ENCODE data around the gene CABCOCO1. TPM values are rescaled to one million over a fixed set of nuclear protein-coding genes. Genes with fewer than 3 reads are reported as not detected.
"Not testable (repeated sequence)": the region's sequence is repeated elsewhere in the genome, so short reads cannot be mapped to it uniquely, and the experiment has no call there.

CABCOCO1 gene
- total RNA-seq, 1 donor from 2014 or later: 0.19 TPM

DNA sequence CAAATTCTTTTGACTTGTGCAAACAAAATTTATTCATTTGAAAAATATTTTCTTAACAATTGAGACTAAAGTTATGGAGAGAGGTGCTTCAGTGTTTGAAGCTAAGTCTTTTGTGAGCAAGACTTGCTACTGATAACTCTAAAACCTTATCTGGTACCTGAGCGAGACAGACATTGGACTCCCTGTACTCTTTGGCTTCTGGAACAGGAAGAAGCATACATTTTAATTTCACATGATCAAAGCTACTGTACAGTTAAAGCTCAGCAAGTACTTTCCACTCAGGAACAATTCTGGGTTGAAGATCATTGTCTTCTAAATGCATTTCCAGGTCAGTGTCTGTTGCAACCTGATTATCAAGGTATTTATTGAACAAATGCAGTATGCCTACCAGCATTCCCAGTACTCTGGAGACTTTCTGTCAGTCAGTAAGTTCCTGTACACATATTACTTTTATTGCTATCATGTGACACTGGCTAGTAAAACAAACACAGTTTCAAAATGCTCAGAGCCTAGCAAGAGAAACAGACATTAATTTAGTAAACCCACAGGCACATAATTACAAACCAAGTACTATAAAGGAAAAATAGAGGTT, 42.4 kb downstream of the CABCOCO1 start:
- Mint-ChIP-seq H3K4me3 (ENCODE audit: unreplicated experiment) (no peak overlapping the region), H3K36me3 (ENCODE audit: unreplicated experiment) (no peaks in the 10 kb centered on the region), H3K27ac (ENCODE audit: unreplicated experiment) (no peak overlapping the region), H3K27me3 (ENCODE audit: unreplicated experiment) (no peaks in the 10 kb centered on the region), H3K9me3 (ENCODE audit: unreplicated experiment) (no peaks in the 10 kb centered on the region), H3K4me1 (ENCODE audit: unreplicated experiment) (peaks cover 28% of the 10 kb centered on the region)
- no peak for DNase-seq (ENCODE audit: extremely low spot score, unreplicated experiment)
- TF ChIP-seq CTCF (IDR thresholded peaks at IDR 0.05): no peak

DNA sequence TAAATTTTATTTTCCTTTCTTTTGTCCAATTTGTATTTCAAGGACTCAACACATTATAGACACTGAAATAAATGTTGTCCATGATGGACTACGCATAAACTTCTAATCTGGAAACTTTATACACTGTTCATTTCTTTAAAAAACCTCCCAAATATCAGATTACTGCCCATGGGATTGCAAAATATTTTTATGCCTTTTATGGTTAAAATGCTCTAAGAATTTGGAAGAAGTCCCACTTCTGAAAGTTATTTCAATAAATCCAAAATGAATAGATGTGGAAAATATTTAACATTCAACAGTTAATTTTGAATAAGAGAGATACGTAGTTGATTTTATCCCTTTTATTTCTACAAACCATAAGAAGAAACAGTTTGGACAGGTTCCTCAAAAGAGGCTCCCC, 46.1 kb downstream of the CABCOCO1 start:
- H3K4me3 Mint-ChIP-seq (ENCODE audit: unreplicated experiment): no peak overlapping the region
- no peaks in the 10 kb centered on the region for H3K9me3 Mint-ChIP-seq (ENCODE audit: unreplicated experiment)
- H3K36me3 Mint-ChIP-seq (ENCODE audit: unreplicated experiment): peaks cover 2% of the 10 kb centered on the region
- no peaks in the 10 kb centered on the region for H3K27me3 Mint-ChIP-seq (ENCODE audit: unreplicated experiment)
- DNase-seq (ENCODE audit: extremely low spot score, unreplicated experiment): no peak
- H3K27ac Mint-ChIP-seq (ENCODE audit: unreplicated experiment): peak overlapping the region; percentile 52
- TF ChIP-seq CTCF (IDR thresholded peaks at IDR 0.05): no peak
- H3K4me1 Mint-ChIP-seq (ENCODE audit: unreplicated experiment): peaks cover 18% of the 10 kb centered on the region

DNA sequence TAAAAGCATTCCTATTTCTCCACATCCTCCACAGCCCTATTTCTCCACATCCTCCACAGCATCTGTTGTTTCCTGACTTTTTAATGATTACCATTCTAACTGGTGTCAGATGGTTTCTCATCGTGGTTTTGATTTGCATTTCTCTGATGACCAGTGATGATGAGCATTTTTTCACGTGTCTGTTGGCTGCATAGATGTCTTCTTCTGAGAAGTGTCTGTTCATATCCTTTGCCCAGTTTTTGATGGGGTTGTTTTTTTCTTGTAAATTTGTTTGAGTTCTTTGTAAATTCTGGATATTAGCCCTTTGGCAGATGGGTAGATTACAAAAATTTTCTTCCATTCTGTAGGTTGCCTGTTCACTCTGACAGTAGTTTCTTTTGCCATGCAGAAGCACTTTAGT, 49.4 kb downstream of the CABCOCO1 start:
- not testable (repeated sequence) for H3K4me3 Mint-ChIP-seq (ENCODE audit: unreplicated experiment); H3K36me3 Mint-ChIP-seq (ENCODE audit: unreplicated experiment); H3K27ac Mint-ChIP-seq (ENCODE audit: unreplicated experiment); DNase-seq (ENCODE audit: extremely low spot score, unreplicated experiment); H3K27me3 Mint-ChIP-seq (ENCODE audit: unreplicated experiment); H3K9me3 Mint-ChIP-seq (ENCODE audit: unreplicated experiment)
- H3K4me1 Mint-ChIP-seq (ENCODE audit: unreplicated experiment): peaks cover 15% of the 10 kb centered on the region

GRCh38 chr10:61719475-61719874, 56.7 kb downstream of the CABCOCO1 start:
- H3K4me1 Mint-ChIP-seq (ENCODE audit: unreplicated experiment); H3K27ac Mint-ChIP-seq (ENCODE audit: unreplicated experiment); H3K27me3 Mint-ChIP-seq (ENCODE audit: unreplicated experiment); H3K9me3 Mint-ChIP-seq (ENCODE audit: unreplicated experiment); H3K36me3 Mint-ChIP-seq (ENCODE audit: unreplicated experiment); DNase-seq (ENCODE audit: extremely low spot score, unreplicated experiment); H3K4me3 Mint-ChIP-seq (ENCODE audit: unreplicated experiment): not testable (repeated sequence)

DNA sequence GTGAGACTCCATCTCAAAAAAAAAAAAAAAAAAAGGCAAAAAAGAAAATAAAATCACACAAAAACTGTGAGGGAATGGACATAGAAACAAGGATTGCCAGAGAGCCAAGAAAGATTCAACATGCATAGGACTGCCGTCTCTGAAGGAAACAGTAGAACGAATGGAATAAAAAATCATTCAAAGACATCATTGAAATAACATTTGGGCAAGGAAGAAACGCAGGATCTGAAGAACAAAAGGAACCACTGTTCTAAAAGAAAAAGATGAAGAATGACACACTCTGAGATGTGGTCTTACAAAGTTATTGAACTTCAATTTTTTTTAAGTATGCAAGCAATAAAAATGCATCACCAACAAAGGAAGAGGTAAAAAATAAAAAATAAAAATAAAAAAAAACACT, 57.2 kb downstream of the CABCOCO1 start:
- no peak for DNase-seq (ENCODE audit: extremely low spot score, unreplicated experiment)
- TF ChIP-seq CTCF (IDR thresholded peaks at IDR 0.05): no peak
- Mint-ChIP-seq H3K4me3 (ENCODE audit: unreplicated experiment) (no peak overlapping the region), H3K27ac (ENCODE audit: unreplicated experiment) (no peak overlapping the region), H3K36me3 (ENCODE audit: unreplicated experiment) (no peaks in the 10 kb centered on the region), H3K4me1 (ENCODE audit: unreplicated experiment) (no peaks in the 10 kb centered on the region), H3K27me3 (ENCODE audit: unreplicated experiment) (no peaks in the 10 kb centered on the region), H3K9me3 (ENCODE audit: unreplicated experiment) (peaks cover 4% of the 10 kb centered on the region)

DNA sequence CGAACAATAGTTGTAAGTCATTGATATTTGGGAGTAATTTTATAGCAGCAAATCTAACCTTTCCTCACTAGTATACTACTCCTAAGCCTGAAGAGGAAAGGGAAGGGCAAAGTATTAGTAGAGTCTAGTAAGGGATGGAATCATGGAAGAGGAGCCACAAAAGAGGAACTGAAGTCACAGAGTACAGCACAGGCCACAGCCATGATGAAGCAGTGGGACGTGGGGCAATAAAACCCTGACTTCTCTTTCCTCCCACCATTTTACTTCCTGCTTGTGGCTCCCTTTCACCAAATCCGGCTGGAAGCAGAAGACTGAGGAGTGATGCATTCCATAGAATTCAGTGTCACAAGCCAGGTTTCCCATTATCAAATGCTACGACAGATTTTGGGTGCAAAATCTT, 58.7 kb downstream of the CABCOCO1 start:
- Mint-ChIP-seq H3K4me1 (ENCODE audit: unreplicated experiment) (no peaks in the 10 kb centered on the region), H3K36me3 (ENCODE audit: unreplicated experiment) (no peaks in the 10 kb centered on the region)
- DNase-seq (ENCODE audit: extremely low spot score, unreplicated experiment): no peak

DNA sequence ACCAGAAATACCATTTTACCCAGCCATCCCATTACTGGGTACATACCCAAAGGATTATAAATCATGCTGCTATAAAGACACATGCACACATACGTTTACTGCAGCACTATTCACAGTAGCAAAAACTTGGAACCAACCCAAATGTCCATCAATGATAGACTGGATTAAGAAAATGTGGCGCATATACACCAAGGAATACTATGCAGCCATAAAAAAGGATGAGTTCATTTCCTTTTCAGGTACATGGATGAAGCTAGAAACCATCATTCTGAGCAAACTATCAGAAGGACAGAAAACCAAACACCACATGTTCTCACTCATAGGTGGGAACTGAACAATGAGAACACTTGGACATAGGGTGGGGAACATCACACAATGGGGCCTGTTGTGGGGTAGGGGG, 62.5 kb downstream of the CABCOCO1 start:
- H3K27ac Mint-ChIP-seq (ENCODE audit: unreplicated experiment); H3K4me3 Mint-ChIP-seq (ENCODE audit: unreplicated experiment); DNase-seq (ENCODE audit: extremely low spot score, unreplicated experiment); H3K27me3 Mint-ChIP-seq (ENCODE audit: unreplicated experiment); H3K4me1 Mint-ChIP-seq (ENCODE audit: unreplicated experiment); H3K36me3 Mint-ChIP-seq (ENCODE audit: unreplicated experiment): not testable (repeated sequence)
- H3K9me3 Mint-ChIP-seq (ENCODE audit: unreplicated experiment): peaks cover 11% of the 10 kb centered on the region

More for the DNA sequence above, 58.7 kb downstream of the CABCOCO1 start:
- no peaks in the 10 kb centered on the region for H3K27me3 Mint-ChIP-seq (ENCODE audit: unreplicated experiment)
- no peak for TF ChIP-seq CTCF (IDR thresholded peaks at IDR 0.05)
- H3K4me3 Mint-ChIP-seq (ENCODE audit: unreplicated experiment): no peak overlapping the region
- no peaks in the 10 kb centered on the region for H3K9me3 Mint-ChIP-seq (ENCODE audit: unreplicated experiment)
- no peak overlapping the region for H3K27ac Mint-ChIP-seq (ENCODE audit: unreplicated experiment)
